ENCODE results near the gene ZNF277. TPM values are rescaled to one million over a fixed set of nuclear protein-coding genes. Genes with fewer than 3 reads are reported as not detected.

The ZNF277 gene
- total RNA-seq, 1 experiment from 2014 or later = 12.8 TPM

DNA sequence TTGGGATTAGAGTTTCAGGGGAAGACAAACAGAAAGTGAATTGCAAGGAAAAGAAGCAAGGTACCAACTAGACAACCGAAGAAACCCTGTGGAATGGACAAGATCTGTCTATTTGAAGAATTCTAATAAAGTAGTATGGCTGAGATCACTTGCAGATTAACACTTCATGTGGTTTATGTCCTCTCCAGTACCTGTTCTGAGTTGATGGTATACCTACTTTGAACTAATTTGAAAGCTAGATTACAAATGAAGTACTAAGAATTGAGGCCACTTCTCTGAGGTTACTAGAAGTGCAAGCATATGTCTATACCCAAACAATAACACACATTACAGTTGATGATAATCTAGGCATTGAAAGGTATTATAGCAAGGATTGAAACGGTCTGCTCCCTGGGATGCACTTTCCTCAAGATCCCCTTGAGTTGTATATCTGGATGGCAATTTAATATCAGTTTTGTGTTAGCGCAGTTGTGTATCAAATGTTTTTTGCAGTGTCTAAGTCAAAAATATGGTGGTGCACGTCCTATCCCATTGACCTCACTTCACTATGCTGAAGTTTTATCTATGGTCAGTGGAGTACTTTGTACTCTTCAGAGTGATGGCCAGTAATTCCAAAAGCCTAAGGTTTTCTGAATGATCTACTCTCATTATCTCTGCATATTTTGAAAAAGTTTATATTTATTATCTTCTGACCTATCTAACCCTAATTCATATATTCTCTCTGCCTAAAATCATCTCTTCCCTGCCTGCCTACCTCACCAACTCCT is 25.9 kb downstream of the ZNF277 start:
- Histone ChIP-seq H3K27me3 (ENCODE audit: control insufficient read depth, insufficient read depth, low read length) (no peaks in the 10 kb centered on the region), H3K27ac (ENCODE audit: low read length) (no peak overlapping the region), H3K9me3 (ENCODE audit: control insufficient read depth, insufficient read depth, low read depth, low read length) (peaks cover 3% of the 10 kb centered on the region; the same call in 1 of the 2 replicates), H3K4me3 (ENCODE audit: low read depth in 2 of 2, low read length in 2 of 2) (no peak overlapping the region), H3K36me3 (ENCODE audit: control insufficient read depth, insufficient read depth, low read length) (no peaks in the 10 kb centered on the region), H3K4me1 (ENCODE audit: control insufficient read depth, insufficient read depth, low read length) (no peaks in the 10 kb centered on the region; the same call in 1 of the 2 replicates)
- intact Hi-C loops (cut with micrococcal nuclease; ENCODE audit: unreplicated experiment) (no loop called here), in situ Hi-C loops (cut with HindIII; ENCODE audit: low pct_unique_long_range_greater_than_20kb, low sequenced_read_pairs) (no loop called here)
- ChIA-PET POLR2A (no interaction called here), CTCF (no interaction called here)
- no TSS peak for BruUV-seq (replicated peaks)
- ATAC-seq (no peak), DNase-seq (ENCODE audit: low read depth, low spot score) (no peak)
- TF ChIP-seq REST (IDR thresholded peaks at IDR 0.05; ENCODE audit: insufficient read depth in 1 of 2, low read depth in 2 of 2, low read length in 1 of 2) (no peak), TCF7L2 (IDR thresholded peaks at IDR 0.05; ENCODE audit: low read depth, low read length) (no peak), CTCF (IDR thresholded peaks at IDR 0.05) (no peak), SIN3A (IDR thresholded peaks at IDR 0.05; ENCODE audit: borderline replicate concordance, insufficient read depth, low read depth, low read length) (no peak), POLR2AphosphoS5 (IDR thresholded peaks at IDR 0.05; ENCODE audit: low read depth, low read length) (no peak)

GRCh38 chr7:112233048-112233697 is 26.7 kb downstream of the ZNF277 start:
- no peak overlapping the region for H3K27ac ChIP-seq (ENCODE audit: low read length)
- DNase-seq (ENCODE audit: low read depth, low spot score) (no peak), ATAC-seq (no peak)
- H3K4me1 ChIP-seq (ENCODE audit: control insufficient read depth, insufficient read depth, low read length) = no peaks in the 10 kb centered on the region; the same call in 1 of the 2 replicates
- TF ChIP-seq SIN3A (IDR thresholded peaks at IDR 0.05; ENCODE audit: borderline replicate concordance, insufficient read depth, low read depth, low read length) (no peak), REST (IDR thresholded peaks at IDR 0.05; ENCODE audit: insufficient read depth in 1 of 2, low read depth in 2 of 2, low read length in 1 of 2) (no peak), POLR2AphosphoS5 (IDR thresholded peaks at IDR 0.05; ENCODE audit: low read depth, low read length) (no peak), TCF7L2 (IDR thresholded peaks at IDR 0.05; ENCODE audit: low read depth, low read length) (no peak), CTCF (IDR thresholded peaks at IDR 0.05) (no peak)
- CTCF ChIA-PET = no interaction called here
- H3K27me3 ChIP-seq (ENCODE audit: control insufficient read depth, insufficient read depth, low read length) = no peaks in the 10 kb centered on the region
- peaks cover 3% of the 10 kb centered on the region; the same call in 1 of the 2 replicates for H3K9me3 ChIP-seq (ENCODE audit: control insufficient read depth, insufficient read depth, low read depth, low read length)
- in situ Hi-C loops (cut with HindIII; ENCODE audit: low pct_unique_long_range_greater_than_20kb, low sequenced_read_pairs) (no loop called here), intact Hi-C loops (cut with micrococcal nuclease; ENCODE audit: unreplicated experiment) (no loop called here)
- BruUV-seq (replicated peaks) = no TSS peak
- no peaks in the 10 kb centered on the region for H3K36me3 ChIP-seq (ENCODE audit: control insufficient read depth, insufficient read depth, low read length)
- no peak overlapping the region for H3K4me3 ChIP-seq (ENCODE audit: low read depth in 2 of 2, low read length in 2 of 2)
- POLR2A ChIA-PET = no interaction called here
